Femur (tissue), 1 donor: ENCODE results near the gene PTPRG.

Experiments used
- DNase-seq: peaks from one replicate; pipeline ENCODE4 v3.0.0-alpha.2; 2017

Gene PTPRG

GRCh38 chr3:61563313-61564271 is 2.2 kb downstream of the PTPRG start:
- peak; percentile 49 for DNase-seq

- peak; percentile 88 for DNase-seq
These were observed 3.2 kb downstream of the PTPRG start for GRCh38 chr3:61564395-61565059.

GRCh38 chr3:61565569-61565968 is 4.2 kb downstream of the PTPRG start:
- no peak for DNase-seq

- DNase-seq: no peak
These were observed 6.8 kb downstream of the PTPRG start for GRCh38 chr3:61568127-61568526.

- DNase-seq: no peak
These were observed 8.6 kb downstream of the PTPRG start for GRCh38 chr3:61569856-61570580.

- DNase-seq: no peak
These were observed 9.4 kb downstream of the PTPRG start for GRCh38 chr3:61570813-61571212.

- peak; percentile 72 for DNase-seq
These were observed 10.4 kb downstream of the PTPRG start for GRCh38 chr3:61571516-61572336.

GRCh38 chr3:61572879-61573278 is 11.5 kb downstream of the PTPRG start:
- no peak for DNase-seq

- DNase-seq: no peak
These were observed 12.1 kb downstream of the PTPRG start for GRCh38 chr3:61573441-61573840.

GRCh38 chr3:61574854-61575253 is 13.5 kb downstream of the PTPRG start:
- peak; percentile 41 for DNase-seq

GRCh38 chr3:61575893-61576292 is 14.5 kb downstream of the PTPRG start:
- no peak for DNase-seq

- no peak for DNase-seq
These were observed 16.4 kb downstream of the PTPRG start for GRCh38 chr3:61577760-61578159.

GRCh38 chr3:61578667-61579367 is 17.4 kb downstream of the PTPRG start:
- DNase-seq: no peak

- no peak for DNase-seq
These were observed 18.3 kb downstream of the PTPRG start for GRCh38 chr3:61579685-61580084.

GRCh38 chr3:61580982-61581643 is 19.7 kb downstream of the PTPRG start:
- DNase-seq: no peak

GRCh38 chr3:61582287-61582686 is 20.9 kb downstream of the PTPRG start:
- DNase-seq: no peak

GRCh38 chr3:61582846-61583245 is 21.5 kb downstream of the PTPRG start:
- no peak for DNase-seq

- DNase-seq: no peak
These were observed 22.8 kb downstream of the PTPRG start for GRCh38 chr3:61583890-61584875.

- no peak for DNase-seq
These were observed 28.5 kb downstream of the PTPRG start for GRCh38 chr3:61589856-61590255.

GRCh38 chr3:61591300-61591699 is 29.9 kb downstream of the PTPRG start:
- DNase-seq: no peak
